ENCODE results near the gene TP53RK.

Gene TP53RK

DNA sequence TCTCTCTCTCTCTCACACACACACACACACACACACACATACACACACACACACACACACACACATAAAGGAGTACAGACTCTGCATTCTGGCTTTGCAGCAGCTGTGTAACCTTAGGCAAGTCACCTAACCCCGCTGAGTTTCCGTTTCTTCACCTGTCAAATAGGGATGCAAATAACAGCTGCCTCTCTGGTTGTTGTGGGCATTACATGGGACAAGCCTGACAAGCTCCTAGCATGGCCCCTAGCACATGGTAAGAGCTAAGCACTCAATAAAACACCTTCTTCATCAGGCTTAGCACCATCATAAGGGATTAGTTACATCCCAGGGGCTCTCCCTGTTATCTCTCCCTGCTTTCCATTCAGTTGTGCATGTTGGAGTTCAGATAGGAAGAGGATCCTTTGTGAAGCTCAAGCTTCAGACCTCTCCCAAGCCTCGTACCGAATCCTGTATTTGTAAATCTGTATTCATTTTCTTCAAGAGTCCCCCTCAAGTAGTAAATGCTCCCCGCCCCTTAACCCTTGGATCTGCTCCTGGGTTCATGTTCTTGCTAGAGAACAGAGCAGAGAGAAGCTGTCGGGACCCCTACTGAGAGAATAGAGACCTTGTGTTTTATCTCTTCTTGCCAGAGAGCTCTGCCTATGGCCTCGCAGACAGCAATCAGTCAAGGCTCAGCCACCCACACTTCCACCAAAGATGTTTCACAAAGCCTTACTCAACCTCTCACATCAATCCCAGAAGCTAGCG is 40.2 kb downstream of the TP53RK start:
- no peak overlapping the region for H3K4me3 ChIP-seq (ENCODE audit: low read depth, low read length)
- no peak for DNase-seq (ENCODE audit: low read depth)
- TF ChIP-seq POLR2A (IDR thresholded peaks at IDR 0.05; ENCODE audit: extremely low read depth, insufficient read length) (no peak), MYC (IDR thresholded peaks at IDR 0.05; ENCODE audit: low read depth, low read length) (no peak)
- TF ChIP-seq, protein P1, sequence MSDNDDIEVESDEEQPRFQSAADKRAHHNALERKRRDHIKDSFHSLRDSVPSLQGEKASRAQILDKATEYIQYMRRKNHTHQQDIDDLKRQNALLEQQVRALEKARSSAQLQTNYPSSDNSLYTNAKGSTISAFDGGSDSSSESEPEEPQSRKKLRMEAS (IDR thresholded peaks at IDR 0.05; ENCODE audit: low read depth, low read length), result no peak
- TF ChIP-seq, protein P2, sequence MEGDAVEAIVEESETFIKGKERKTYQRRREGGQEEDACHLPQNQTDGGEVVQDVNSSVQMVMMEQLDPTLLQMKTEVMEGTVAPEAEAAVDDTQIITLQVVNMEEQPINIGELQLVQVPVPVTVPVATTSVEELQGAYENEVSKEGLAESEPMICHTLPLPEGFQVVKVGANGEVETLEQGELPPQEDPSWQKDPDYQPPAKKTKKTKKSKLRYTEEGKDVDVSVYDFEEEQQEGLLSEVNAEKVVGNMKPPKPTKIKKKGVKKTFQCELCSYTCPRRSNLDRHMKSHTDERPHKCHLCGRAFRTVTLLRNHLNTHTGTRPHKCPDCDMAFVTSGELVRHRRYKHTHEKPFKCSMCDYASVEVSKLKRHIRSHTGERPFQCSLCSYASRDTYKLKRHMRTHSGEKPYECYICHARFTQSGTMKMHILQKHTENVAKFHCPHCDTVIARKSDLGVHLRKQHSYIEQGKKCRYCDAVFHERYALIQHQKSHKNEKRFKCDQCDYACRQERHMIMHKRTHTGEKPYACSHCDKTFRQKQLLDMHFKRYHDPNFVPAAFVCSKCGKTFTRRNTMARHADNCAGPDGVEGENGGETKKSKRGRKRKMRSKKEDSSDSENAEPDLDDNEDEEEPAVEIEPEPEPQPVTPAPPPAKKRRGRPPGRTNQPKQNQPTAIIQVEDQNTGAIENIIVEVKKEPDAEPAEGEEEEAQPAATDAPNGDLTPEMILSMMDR (IDR thresholded peaks at IDR 0.05; ENCODE audit: low read depth, low read length), result no peak

DNA sequence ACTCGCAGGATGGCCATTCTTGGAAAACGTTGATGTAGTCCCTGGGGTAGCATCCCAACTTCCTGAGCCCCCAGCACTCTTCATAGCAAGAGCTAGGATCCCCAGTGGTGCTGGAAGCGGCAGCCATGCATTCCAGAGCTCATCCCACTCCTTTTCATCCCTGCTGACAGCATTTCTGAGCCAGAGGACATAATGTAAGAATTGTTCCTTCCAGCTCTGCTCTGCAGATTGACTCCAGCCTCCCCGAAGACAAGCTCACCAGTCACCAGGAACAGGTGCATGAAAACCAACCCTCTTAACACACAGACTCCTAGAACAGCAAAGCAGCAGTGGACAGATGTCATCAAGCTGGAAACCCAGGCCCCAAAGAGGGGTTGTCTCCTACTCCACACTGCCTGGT is 41.8 kb downstream of the TP53RK start:
- no peak overlapping the region for H3K4me3 ChIP-seq (ENCODE audit: low read depth, low read length)
- DNase-seq (ENCODE audit: low read depth), result no peak
- TF ChIP-seq, protein P1 (IDR thresholded peaks at IDR 0.05; ENCODE audit: low read depth, low read length), result no peak
- no peak for TF ChIP-seq POLR2A (IDR thresholded peaks at IDR 0.05; ENCODE audit: extremely low read depth, insufficient read length)
- TF ChIP-seq MYC (IDR thresholded peaks at IDR 0.05; ENCODE audit: low read depth, low read length), result no peak
- TF ChIP-seq, protein P2 (IDR thresholded peaks at IDR 0.05; ENCODE audit: low read depth, low read length), result no peak

DNA sequence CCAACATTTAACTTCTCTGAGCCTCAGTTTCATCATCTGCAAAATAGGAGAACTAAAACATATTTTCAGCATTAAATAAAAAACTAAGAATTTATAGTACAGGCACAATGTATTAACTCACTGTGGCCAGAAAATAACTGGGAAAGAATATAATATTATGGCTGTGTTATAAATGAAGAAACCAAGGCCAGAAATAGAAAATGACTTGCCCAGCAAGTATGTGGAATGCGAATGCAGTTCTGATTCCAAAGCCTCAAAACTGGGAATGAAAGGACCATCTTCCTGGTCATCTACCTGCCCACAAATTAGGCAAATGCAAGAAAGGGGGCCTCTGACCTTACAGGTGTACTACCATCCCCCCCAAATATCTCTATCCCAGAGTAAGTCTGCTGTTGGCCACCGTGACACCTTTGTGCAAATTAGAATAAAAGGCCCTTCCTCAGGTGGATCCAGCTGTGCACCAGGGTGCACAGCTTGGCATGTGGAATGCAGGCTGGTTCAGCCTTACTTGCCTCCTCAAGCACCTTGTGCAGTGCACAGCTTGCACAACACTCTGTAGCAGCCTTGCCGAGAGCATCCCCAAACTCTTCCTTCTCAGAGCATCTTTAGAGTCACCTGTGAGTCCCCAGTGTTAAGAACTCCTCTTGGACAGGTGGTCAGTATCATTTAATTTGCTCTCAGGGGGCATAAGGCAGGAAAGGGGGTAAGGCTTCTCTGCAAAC is 42.4 kb downstream of the TP53RK start:
- no peak for DNase-seq (ENCODE audit: low read depth)
- TF ChIP-seq, protein P1 (IDR thresholded peaks at IDR 0.05; ENCODE audit: low read depth, low read length), result no peak
- TF ChIP-seq POLR2A (IDR thresholded peaks at IDR 0.05; ENCODE audit: extremely low read depth, insufficient read length), result no peak
- no peak overlapping the region for H3K4me3 ChIP-seq (ENCODE audit: low read depth, low read length)

DNA sequence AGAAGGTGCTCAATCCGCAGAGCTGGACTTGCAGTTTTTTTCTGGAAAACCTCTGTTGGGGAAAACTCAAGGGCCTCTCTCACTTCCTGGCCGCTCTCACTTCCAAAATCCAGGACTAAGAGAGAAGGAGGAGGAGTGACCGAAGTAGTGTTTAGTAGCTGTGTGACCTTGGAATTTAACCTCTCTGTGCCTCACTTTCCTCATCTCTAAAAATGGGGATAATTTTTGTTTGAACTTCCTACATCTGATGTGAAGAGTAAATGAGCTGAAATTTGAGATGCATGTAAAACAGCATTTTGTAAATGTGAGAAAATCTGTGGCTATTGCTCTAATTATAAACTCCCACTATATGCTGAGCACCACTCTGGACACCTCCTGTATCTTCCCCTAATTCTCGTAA is 43.1 kb downstream of the TP53RK start:
- no peak overlapping the region for H3K4me3 ChIP-seq (ENCODE audit: low read depth, low read length)
- TF ChIP-seq POLR2A (IDR thresholded peaks at IDR 0.05; ENCODE audit: extremely low read depth, insufficient read length) (no peak), MYC (IDR thresholded peaks at IDR 0.05; ENCODE audit: low read depth, low read length) (no peak)
- TF ChIP-seq, protein P2 (IDR thresholded peaks at IDR 0.05; ENCODE audit: low read depth, low read length), result no peak
- TF ChIP-seq, protein P1 (IDR thresholded peaks at IDR 0.05; ENCODE audit: low read depth, low read length), result no peak
- DNase-seq (ENCODE audit: low read depth), result no peak

DNA sequence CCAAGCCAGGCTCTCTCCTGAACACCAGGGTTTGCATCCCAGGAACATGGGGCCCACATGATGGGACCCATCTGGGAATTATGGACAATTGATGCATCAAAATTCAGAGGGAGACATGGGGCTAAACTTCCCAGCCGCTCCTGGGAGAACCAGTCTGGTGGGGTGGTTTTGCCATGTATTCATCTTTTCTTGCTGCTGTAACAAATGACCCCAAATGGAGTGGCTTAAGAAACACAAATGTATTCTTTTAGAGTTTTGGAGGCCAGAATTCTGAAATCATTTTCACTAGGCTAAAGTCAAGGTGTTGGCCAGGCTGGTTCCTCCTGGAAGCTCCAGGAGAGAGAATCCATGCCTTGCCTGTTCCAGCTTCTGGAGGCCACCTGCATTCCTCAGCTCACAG is 44.5 kb downstream of the TP53RK start:
- TF ChIP-seq, protein P2 (IDR thresholded peaks at IDR 0.05; ENCODE audit: low read depth, low read length), result no peak
- TF ChIP-seq MYC (IDR thresholded peaks at IDR 0.05; ENCODE audit: low read depth, low read length), result no peak
- no peak for TF ChIP-seq POLR2A (IDR thresholded peaks at IDR 0.05; ENCODE audit: extremely low read depth, insufficient read length)
- TF ChIP-seq, protein P1 (IDR thresholded peaks at IDR 0.05; ENCODE audit: low read depth, low read length), result no peak
- DNase-seq (ENCODE audit: low read depth), result no peak

DNA sequence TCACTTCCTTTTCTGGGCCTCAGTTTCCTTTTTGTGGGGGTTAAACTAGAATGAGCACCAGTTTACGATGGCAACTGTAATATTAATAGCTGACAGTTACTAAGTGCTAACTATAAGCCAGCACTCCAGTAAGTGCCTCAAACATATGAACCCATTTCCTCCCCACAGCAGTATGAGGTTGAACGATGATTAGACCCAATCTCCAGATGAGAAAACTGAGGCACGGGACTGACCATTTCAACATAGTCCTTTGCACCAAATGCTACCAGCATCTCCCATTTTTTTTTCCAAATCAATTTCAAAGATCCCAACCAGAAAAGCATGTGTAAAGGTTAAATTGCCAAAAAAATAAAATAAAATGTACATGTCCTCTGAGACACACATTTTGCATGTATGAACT is 45.1 kb downstream of the TP53RK start:
- H3K4me3 ChIP-seq (ENCODE audit: low read depth, low read length), result no peak overlapping the region
- no peak for DNase-seq (ENCODE audit: low read depth)
- TF ChIP-seq, protein P2 (IDR thresholded peaks at IDR 0.05; ENCODE audit: low read depth, low read length), result no peak
- TF ChIP-seq POLR2A (IDR thresholded peaks at IDR 0.05; ENCODE audit: extremely low read depth, insufficient read length), result no peak
- no peak for TF ChIP-seq MYC (IDR thresholded peaks at IDR 0.05; ENCODE audit: low read depth, low read length)
- TF ChIP-seq, protein P1 (IDR thresholded peaks at IDR 0.05; ENCODE audit: low read depth, low read length), result no peak

More for the DNA sequence above, 44.5 kb downstream of the TP53RK start:
- H3K4me3 ChIP-seq (ENCODE audit: low read depth, low read length), result no peak overlapping the region
